Activated T-helper 17 cell treated with anti-CD3 and anti-CD28 coated beads, Interleukin-2, amount 50 U/mL, for 72 hours (primary cell): ENCODE data around the gene CEP72. TPM values are rescaled to one million over a fixed set of nuclear protein-coding genes. Genes with fewer than 3 reads are reported as not detected.
A peak's percentile ranks its signal among the peaks of the same experiment; 100 is the strongest.
"Not testable (repeated sequence)": the region's sequence is repeated elsewhere in the genome, so short reads cannot be mapped to it uniquely, and the experiment has no call there.

Experiments
- ATAC-seq: fragments of 150-1000 bp; cut with Tn5 transposase; replicated peaks from 2 replicates; pipeline ENCODE4 v1.10.0; 2021; ENCODE audit warnings: mild to moderate bottlenecking, moderate library complexity
- H3K27ac Mint-ChIP-seq: one replicate; pipeline ENCODE4 v1.8.0; 2022; ENCODE audit warnings: mixed read lengths
- H3K27me3 Mint-ChIP-seq: one replicate; pipeline ENCODE4 v1.8.0; 2022; ENCODE audit warnings: mixed read lengths
- H3K36me3 Mint-ChIP-seq: one replicate; pipeline ENCODE4 v1.8.0; 2022; ENCODE audit warnings: low read depth, mild to moderate bottlenecking, mixed read lengths
- H3K4me1 Mint-ChIP-seq: one replicate; pipeline ENCODE4 v1.8.0; 2022; ENCODE audit warnings: mixed read lengths
- H3K4me3 Mint-ChIP-seq: one replicate; pipeline ENCODE4 v1.8.0; 2022; ENCODE audit warnings: mild to moderate bottlenecking, mixed read lengths
- H3K9me3 Mint-ChIP-seq: one replicate; pipeline ENCODE4 v1.8.0; 2022; ENCODE audit warnings: mixed read lengths
- total RNA-seq, 2 donors: library from RNA; stranded (reverse); gene quantifications; one replicate each; pipeline ENCODE4 v1.2.3, GENCODE V29; 2022

The CEP72 gene
- total RNA-seq, 2 donors from 2014 or later: 30.0 to 30.9 TPM

GRCh38 chr5:600886-601541, 11.1 kb upstream of the CEP72 start:
- Mint-ChIP-seq H3K27ac (no peak overlapping the region), H3K36me3 (no peaks in the 10 kb centered on the region), H3K9me3 (no peaks in the 10 kb centered on the region), H3K27me3 (peaks cover 26% of the 10 kb centered on the region), H3K4me3 (no peak overlapping the region), H3K4me1 (peaks cover 4% of the 10 kb centered on the region)
- no peak for ATAC-seq

- H3K27ac Mint-ChIP-seq: no peak overlapping the region
- H3K9me3 Mint-ChIP-seq: no peaks in the 10 kb centered on the region
- H3K36me3 Mint-ChIP-seq: no peaks in the 10 kb centered on the region
- peaks cover 4% of the 10 kb centered on the region for H3K4me1 Mint-ChIP-seq
- no peak overlapping the region for H3K4me3 Mint-ChIP-seq
- ATAC-seq: no peak
- H3K27me3 Mint-ChIP-seq: peaks cover 26% of the 10 kb centered on the region
Measured at GRCh38 chr5:601771-602465, 10.2 kb upstream of the CEP72 start.

- H3K27me3 Mint-ChIP-seq: peaks cover 25% of the 10 kb centered on the region
- no peak overlapping the region for H3K27ac Mint-ChIP-seq
- H3K4me3 Mint-ChIP-seq: no peak overlapping the region
- H3K4me1 Mint-ChIP-seq: peaks cover 7% of the 10 kb centered on the region
- H3K9me3 Mint-ChIP-seq: no peaks in the 10 kb centered on the region
- no peak for ATAC-seq
- no peaks in the 10 kb centered on the region for H3K36me3 Mint-ChIP-seq
Measured at GRCh38 chr5:602466-603035, 9.6 kb upstream of the CEP72 start.

GRCh38 chr5:603081-603998, 8.8 kb upstream of the CEP72 start:
- no peaks in the 10 kb centered on the region for H3K36me3 Mint-ChIP-seq
- H3K9me3 Mint-ChIP-seq: no peaks in the 10 kb centered on the region
- no peak overlapping the region for H3K4me3 Mint-ChIP-seq
- H3K27ac Mint-ChIP-seq: no peak overlapping the region
- peaks cover 10% of the 10 kb centered on the region for H3K4me1 Mint-ChIP-seq
- H3K27me3 Mint-ChIP-seq: peaks cover 22% of the 10 kb centered on the region
- ATAC-seq: no peak

- no peaks in the 10 kb centered on the region for H3K36me3 Mint-ChIP-seq
- peaks cover 7% of the 10 kb centered on the region for H3K4me1 Mint-ChIP-seq
- no peaks in the 10 kb centered on the region for H3K9me3 Mint-ChIP-seq
- H3K27ac Mint-ChIP-seq: no peak overlapping the region
- no peak for ATAC-seq
- peaks cover 16% of the 10 kb centered on the region for H3K27me3 Mint-ChIP-seq
- H3K4me3 Mint-ChIP-seq: no peak overlapping the region
Measured at GRCh38 chr5:604391-604831, 7.7 kb upstream of the CEP72 start.

- not testable (repeated sequence) for H3K27ac Mint-ChIP-seq, H3K36me3 Mint-ChIP-seq, H3K4me1 Mint-ChIP-seq, H3K9me3 Mint-ChIP-seq, ATAC-seq, H3K4me3 Mint-ChIP-seq
- peaks cover 16% of the 10 kb centered on the region for H3K27me3 Mint-ChIP-seq
Measured at GRCh38 chr5:605090-605489, 7.0 kb upstream of the CEP72 start.

GRCh38 chr5:606061-606460, 6.1 kb upstream of the CEP72 start:
- H3K36me3 Mint-ChIP-seq: no peaks in the 10 kb centered on the region
- H3K4me1 Mint-ChIP-seq: peaks cover 15% of the 10 kb centered on the region
- H3K27me3 Mint-ChIP-seq: peaks cover 13% of the 10 kb centered on the region
- H3K27ac Mint-ChIP-seq: no peak overlapping the region
- H3K4me3 Mint-ChIP-seq: no peak overlapping the region
- no peaks in the 10 kb centered on the region for H3K9me3 Mint-ChIP-seq
- no peak for ATAC-seq

- ATAC-seq: no peak
- no peak overlapping the region for H3K27ac Mint-ChIP-seq
Measured at GRCh38 chr5:606526-607399, 5.4 kb upstream of the CEP72 start.

GRCh38 chr5:607541-608428, 4.4 kb upstream of the CEP72 start:
- Mint-ChIP-seq H3K27me3 (peaks cover 13% of the 10 kb centered on the region), H3K9me3 (no peaks in the 10 kb centered on the region), H3K36me3 (no peaks in the 10 kb centered on the region), H3K27ac (peak overlapping the region; percentile 69), H3K4me1 (peaks cover 18% of the 10 kb centered on the region), H3K4me3 (peak overlapping the region; percentile 22)
- no peak for ATAC-seq

More at GRCh38 chr5:606526-607399, 5.4 kb upstream of the CEP72 start:
- Mint-ChIP-seq H3K4me1 (peaks cover 17% of the 10 kb centered on the region), H3K4me3 (no peak overlapping the region), H3K27me3 (peaks cover 13% of the 10 kb centered on the region), H3K9me3 (no peaks in the 10 kb centered on the region), H3K36me3 (no peaks in the 10 kb centered on the region)

- Mint-ChIP-seq H3K4me3 (no peak overlapping the region), H3K27ac (peak overlapping the region; percentile 69), H3K27me3 (peaks cover 13% of the 10 kb centered on the region), H3K4me1 (peaks cover 22% of the 10 kb centered on the region), H3K9me3 (no peaks in the 10 kb centered on the region), H3K36me3 (no peaks in the 10 kb centered on the region)
- ATAC-seq: no peak
Measured at GRCh38 chr5:608429-609370, 3.4 kb upstream of the CEP72 start.

GRCh38 chr5:609506-609905, 2.6 kb upstream of the CEP72 start:
- Mint-ChIP-seq H3K9me3 (no peaks in the 10 kb centered on the region), H3K36me3 (peaks cover 3% of the 10 kb centered on the region), H3K4me1 (peaks cover 22% of the 10 kb centered on the region), H3K27ac (no peak overlapping the region), H3K27me3 (peaks cover 13% of the 10 kb centered on the region), H3K4me3 (no peak overlapping the region)
- no peak for ATAC-seq
